GM19468 (cell line): ENCODE data around the gene TNKS1BP1.
"Not testable (repeated sequence)": the region's sequence is repeated elsewhere in the genome, so short reads cannot be mapped to it uniquely, and the experiment has no call there.

Source experiments
- ATAC-seq: cut with Tn5 transposase; IDR thresholded peaks from one replicate; pipeline ENCODE4 v1.9.1; 2021; ENCODE audit warnings: mild to moderate bottlenecking, moderate library complexity, moderate number of reproducible peaks; ENCODE audit not compliant: unreplicated experiment; ENCODE audit errors: extremely low read depth

TNKS1BP1 gene

DNA sequence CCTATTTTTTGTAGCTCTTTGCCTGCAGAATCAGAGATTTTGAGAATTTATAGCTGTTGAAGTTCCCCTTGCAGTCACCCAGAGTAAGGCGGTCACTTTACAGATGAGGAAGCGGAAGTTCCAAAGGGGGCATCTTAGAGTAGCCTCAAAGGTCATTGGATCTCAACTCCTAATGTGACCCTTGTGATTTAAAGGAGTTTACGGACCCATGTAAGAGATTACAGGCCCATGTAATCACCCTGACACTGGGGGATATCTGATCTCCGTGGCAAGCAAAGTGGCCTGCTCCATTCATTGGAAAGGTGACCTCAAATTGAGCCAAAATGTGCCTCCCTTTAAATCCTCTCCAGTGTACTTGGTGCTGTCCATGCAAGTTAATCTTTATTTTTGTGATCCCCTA, 29.1 kb upstream of the TNKS1BP1 start:
- no peak for ATAC-seq

DNA sequence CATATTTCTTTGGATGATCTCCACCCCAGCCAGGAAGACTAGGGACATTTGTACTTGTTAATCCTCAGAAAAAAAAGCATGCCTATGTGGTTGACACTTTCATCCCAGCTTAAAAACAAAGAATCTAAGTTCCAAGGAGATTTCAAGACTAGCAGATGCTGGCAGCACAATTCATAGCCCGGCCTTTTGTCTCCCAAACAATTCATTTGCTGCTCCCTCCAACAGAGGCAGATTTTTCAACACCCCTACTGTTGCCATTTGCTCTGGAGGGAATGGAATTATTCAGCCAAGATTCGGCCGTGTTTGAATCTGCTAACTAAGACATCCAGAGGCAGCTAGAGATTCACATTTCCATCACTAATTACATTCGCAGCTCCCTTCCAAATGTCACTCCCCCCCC, 28.7 kb upstream of the TNKS1BP1 start:
- no peak for ATAC-seq

DNA sequence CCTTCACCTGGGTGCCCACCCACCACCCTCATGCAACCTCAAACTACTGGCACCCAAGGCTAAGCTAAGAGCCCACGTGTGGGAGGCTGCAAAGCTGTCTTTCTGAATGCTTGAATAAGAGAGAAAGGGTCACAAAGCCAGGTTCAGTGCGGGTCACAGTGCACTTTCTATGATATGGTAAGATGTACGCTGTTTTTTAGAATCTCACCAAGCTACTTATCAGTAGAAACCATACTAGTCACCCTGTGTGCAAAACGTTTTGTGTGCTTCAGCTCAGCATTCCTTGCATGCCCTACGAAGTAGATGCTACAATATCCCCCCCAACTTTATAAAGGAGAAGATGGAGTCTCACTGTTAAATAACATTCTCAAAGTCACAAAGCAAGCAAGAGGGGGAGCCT, 28.3 kb upstream of the TNKS1BP1 start:
- ATAC-seq: no peak

- ATAC-seq: no peak
Observed at GRCh38 chr11:57349491-57350274, 24.9 kb upstream of the TNKS1BP1 start.

DNA sequence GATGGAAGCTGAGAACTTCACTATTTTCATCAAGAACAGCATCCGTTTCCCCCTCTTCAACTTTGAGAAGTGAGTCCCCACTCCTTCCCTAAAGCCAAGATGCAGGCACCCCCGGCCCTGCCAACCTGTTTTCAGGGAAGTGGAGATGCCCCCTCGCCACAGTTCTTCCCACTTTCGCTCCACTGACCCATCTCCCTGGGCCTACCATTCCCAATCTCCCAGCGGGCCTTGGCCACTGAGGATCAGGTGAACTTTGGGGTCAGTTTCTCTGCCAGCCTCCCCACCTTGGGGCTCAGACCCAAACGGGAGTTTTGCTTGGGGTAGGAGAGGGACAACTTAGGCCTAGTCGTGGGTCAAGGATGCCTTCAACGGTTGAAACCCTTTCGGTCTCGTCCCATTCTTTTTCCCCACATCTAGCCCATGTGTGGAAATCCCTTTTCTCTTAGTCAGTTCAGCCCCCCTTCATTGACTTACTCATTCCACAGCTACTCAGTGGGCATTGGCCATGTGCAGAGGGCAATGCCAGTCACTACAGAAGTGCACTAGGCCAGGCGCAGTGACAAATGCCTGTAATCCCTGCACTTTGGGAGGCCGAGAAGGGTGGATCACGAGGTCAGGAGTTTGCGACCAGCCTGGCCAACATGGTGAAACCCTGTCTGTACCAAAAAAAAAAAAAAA, 24.0 kb upstream of the TNKS1BP1 start:
- no peak for ATAC-seq

- ATAC-seq: no peak
Observed at GRCh38 chr11:57348052-57348451, 23.3 kb upstream of the TNKS1BP1 start.

DNA sequence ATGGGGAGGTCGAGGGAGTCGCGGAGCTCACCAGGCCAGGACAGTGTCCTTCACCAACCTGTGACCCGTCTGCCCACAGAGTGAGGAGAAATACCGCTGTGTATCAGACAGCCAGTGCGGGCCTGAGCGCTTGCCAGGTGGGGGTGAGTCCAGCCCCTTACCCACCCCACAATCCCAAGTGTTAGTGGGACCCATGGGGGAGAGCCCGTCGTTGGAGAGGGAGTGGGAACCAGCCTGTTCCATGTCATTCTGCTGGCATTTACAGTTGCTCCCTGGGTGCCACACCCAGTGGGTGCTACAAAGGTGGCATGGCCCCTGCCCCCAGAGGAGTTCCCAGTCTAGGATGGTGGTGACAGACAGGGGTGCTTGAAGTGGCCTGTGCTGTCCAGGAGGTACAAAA, 22.6 kb upstream of the TNKS1BP1 start:
- ATAC-seq: no peak

GRCh38 chr11:57345555-57346211, 20.9 kb upstream of the TNKS1BP1 start:
- ATAC-seq: no peak

GRCh38 chr11:57344826-57345225, 20.1 kb upstream of the TNKS1BP1 start:
- ATAC-seq: no peak

DNA sequence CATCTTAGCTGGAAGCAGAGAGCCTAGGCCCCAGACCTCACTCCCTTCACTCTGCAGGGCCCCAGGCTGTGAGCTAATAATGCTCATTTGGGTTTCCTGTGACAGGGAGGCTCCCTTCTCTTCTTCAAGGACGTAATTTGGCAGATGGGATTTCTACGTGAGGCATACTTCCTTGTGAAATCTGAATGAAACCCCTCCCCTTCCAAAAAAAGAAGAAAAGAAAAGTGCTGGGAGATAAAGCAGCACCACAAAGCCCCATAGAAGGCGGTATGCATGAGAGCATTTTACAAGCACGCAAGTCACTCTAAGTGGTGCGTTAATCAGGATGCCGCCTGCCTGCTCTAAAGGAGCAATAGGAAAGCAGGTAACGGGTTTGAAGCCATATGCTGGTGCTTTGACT, 19.1 kb upstream of the TNKS1BP1 start:
- ATAC-seq: no peak

DNA sequence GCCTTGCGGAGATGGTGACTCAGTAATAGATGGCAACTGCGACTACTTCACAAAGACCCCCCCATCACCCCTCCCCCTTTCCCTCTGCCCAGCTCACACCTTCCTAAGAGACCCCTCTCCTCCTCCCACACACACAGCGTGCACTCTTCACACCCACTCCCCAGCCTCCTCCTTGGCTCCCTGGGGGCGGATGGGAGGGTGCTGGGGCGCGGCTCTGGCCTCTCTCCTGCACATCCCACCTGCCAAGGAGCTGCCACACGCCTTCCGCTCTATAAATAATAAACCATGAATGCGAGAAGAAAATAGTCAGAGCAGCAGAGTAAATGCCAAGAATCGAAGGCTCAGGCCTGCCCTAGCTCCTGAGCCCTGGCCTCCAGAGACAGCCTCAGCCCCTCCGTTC, 17.9 kb upstream of the TNKS1BP1 start:
- ATAC-seq: no peak

- no peak for ATAC-seq
Observed at GRCh38 chr11:57341250-57341808, 16.6 kb upstream of the TNKS1BP1 start.

- no peak for ATAC-seq
Observed at GRCh38 chr11:57340039-57340615, 15.4 kb upstream of the TNKS1BP1 start.

DNA sequence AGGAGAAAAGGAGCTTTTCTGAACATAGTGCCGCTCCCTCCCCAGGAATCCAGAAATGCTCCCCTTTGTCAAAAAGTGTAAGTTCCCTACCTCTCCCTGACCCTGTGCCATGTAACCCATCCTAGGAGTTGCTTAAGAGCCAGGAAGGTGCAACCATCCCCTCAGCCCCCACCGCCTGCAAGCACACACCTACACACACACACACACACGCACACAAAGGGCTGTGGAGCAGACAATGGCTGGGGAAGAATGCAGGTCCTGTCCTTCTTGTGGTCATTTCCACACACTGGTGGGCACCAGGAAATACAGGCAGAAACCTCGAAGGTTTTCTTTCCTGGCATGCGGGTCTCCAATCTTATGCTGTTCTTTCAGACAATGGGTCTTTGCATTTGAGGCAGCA, 14.6 kb upstream of the TNKS1BP1 start:
- ATAC-seq: no peak

DNA sequence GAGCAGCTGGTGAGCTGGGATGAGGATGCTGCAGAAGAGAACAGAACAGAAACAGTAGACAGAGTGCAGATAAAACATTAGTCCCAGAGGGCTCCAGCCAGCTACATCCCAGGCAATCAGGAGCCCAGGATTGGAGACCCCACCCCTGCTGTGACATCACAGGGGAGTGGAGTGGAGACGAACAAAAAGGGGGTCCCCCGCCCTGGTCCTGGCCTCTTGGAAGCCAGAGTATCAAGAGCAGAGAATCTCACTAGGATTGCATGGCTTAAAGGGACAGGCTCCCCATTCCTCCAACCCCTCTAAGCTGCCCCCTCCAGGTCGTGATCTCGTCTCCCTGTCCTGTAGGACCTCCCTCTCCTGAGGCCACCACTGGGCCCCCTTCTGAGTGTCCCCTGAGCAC, 13.4 kb upstream of the TNKS1BP1 start, which contains the start of gene P2RX3:
Gene P2RX3 (plus strand): TSS at position 211 of the 400 bp plus-strand sequence. CDS start 199 bp downstream, outside the sequence.
- ATAC-seq: no peak

DNA sequence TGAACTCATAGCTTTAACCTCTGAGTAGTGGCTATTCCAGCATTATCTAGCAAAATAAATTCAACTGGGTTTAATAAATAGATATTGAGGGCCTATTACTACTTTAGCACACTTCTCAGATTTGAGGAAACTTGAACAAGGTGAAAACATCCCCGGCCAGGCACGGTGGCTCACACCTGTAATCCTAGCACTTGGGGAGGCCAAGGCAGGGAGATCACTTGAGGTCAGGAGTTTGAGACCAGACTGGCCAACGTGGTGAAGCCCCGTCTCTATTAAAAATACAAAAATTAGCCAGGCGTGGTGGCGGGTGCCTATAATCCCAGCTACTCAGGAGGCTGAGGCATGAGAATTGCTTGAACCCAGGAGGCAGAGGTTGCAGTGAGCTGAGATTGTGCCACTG, 12.1 kb upstream of the TNKS1BP1 start:
- ATAC-seq: not testable (repeated sequence)

DNA sequence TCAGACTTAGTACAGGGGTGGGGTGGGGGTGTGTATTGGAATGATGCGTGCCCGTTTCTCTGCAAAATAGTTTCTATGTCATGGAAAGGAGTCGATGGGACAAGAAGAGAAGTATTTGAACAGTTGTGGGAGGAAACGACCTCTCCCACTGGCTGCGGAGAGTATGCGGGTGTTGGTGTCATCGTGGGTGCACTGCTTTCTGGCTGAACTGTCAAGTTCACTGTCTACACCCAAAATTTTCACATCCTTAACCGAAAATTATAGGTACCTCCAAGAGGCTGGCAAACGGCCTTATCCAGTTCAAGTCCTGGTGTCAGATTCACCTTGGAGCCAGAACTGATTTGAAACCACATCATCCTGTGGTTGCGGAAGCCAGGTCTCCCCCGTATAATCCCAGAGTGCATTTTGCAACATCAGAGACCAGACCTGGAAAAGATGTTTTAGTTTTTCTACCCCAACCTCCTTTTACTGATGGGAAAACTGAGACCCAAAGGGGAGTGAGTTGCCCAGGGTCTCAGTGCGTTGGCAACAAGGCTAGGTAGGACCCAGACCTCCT, 11.4 kb upstream of the TNKS1BP1 start:
- no peak for ATAC-seq

DNA sequence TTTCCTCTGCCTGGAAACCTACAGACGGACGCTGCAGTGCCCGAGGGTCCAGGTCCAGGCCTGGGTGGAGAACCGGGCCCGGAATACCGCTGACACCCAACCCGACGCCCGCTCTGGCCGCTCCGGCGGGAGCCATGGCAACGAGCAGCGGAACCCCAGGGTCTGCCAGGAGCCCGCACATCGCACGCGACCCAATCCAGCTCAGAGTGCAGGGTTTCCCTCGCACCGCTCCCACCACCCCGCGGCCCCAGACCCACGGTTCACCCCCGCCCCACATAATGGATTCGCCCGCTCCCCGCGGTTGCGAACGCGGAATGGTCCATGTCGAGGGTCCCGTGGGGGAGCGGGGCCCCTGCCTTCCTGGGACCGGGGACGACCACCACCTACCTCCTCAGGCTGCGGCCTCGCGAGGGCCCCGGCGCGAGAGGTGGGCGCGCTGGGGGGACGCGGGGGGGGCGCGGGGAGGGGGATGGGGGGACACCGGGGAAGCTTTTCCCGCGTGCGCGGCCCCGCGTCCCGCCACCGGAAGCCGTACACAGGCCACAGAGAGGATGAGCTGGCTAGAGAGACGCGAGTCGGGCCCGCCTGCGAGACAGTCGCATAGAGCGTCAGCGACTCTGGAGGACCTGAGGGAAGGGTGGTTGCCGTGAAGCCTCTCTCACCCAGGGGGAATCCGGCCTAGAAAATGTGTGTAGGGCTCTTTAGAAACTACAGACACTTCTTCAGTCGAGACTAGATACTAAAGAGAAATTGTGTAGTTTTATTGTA, 10.8 kb upstream of the TNKS1BP1 start, which contains the start of gene SSRP1:
Gene SSRP1 (minus strand): TSS at position 550 of the 768 bp plus-strand sequence. CDS start 771 bp downstream, outside the sequence.
- peak; percentile 99 for ATAC-seq

DNA sequence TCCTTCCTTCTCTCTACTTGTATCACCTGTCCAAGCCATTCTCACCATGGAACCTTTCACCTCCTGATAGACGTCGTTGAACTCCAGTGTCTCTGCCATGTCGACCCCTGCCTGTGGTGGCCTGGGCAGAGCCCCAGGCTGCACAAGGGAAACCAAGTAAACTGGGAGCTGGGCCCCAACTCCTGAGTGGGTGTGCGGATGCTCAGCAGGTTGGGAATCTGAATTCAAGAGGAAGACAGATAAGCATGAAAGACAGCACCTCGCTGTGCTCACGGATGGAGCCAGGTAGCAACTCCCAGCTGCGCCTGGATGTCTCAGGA, 10.2 kb upstream of the TNKS1BP1 start:
- ATAC-seq: no peak
